ENCODE results near the gene FBXO41.

FBXO41 gene

GRCh38 chr2:73225513-73226360, 58.5 kb downstream of the FBXO41 start:
- H3K27ac ChIP-seq: no peak overlapping the region
- H3K27me3 ChIP-seq: no peaks in the 10 kb centered on the region
- H3K4me3 ChIP-seq (ENCODE audit: low read depth in 1 of 2, low read length in 1 of 2): no peak overlapping the region
- H3K4me1 ChIP-seq (ENCODE audit: control insufficient read depth in 1 of 2, insufficient read depth in 1 of 2, low read depth in 1 of 2, low read length in 1 of 2): no peaks in the 10 kb centered on the region
- no peak for TF ChIP-seq CTCF (IDR thresholded peaks at IDR 0.05)
- no peaks in the 10 kb centered on the region for H3K9me3 ChIP-seq
- H3K36me3 ChIP-seq: peaks cover 21% of the 10 kb centered on the region

- H3K27ac ChIP-seq: no peak overlapping the region
- no peaks in the 10 kb centered on the region for H3K27me3 ChIP-seq
- H3K4me1 ChIP-seq (ENCODE audit: control insufficient read depth in 1 of 2, insufficient read depth in 1 of 2, low read depth in 1 of 2, low read length in 1 of 2): no peaks in the 10 kb centered on the region
- no peak overlapping the region for H3K4me3 ChIP-seq (ENCODE audit: low read depth in 1 of 2, low read length in 1 of 2)
- H3K36me3 ChIP-seq: peaks cover 19% of the 10 kb centered on the region
- no peak for TF ChIP-seq CTCF (IDR thresholded peaks at IDR 0.05)
- H3K9me3 ChIP-seq: no peaks in the 10 kb centered on the region
Observed at GRCh38 chr2:73223821-73224220, 60.5 kb downstream of the FBXO41 start.

GRCh38 chr2:73218298-73218697, 66.0 kb downstream of the FBXO41 start:
- H3K36me3 ChIP-seq: no peaks in the 10 kb centered on the region
- no peaks in the 10 kb centered on the region for H3K9me3 ChIP-seq
- no peak overlapping the region for H3K27ac ChIP-seq
- H3K4me3 ChIP-seq (ENCODE audit: low read depth in 1 of 2, low read length in 1 of 2): no peak overlapping the region
- TF ChIP-seq CTCF (IDR thresholded peaks at IDR 0.05): no peak
- peaks cover 12 to 13% of the 10 kb centered on the region in 2 experiments for H3K4me1 ChIP-seq (ENCODE audit: control insufficient read depth in 1 of 2, insufficient read depth in 1 of 2, low read depth in 1 of 2, low read length in 1 of 2)
- no peaks in the 10 kb centered on the region for H3K27me3 ChIP-seq

GRCh38 chr2:73217826-73218225, 66.5 kb downstream of the FBXO41 start:
- peaks cover 12 to 13% of the 10 kb centered on the region in 2 experiments for H3K4me1 ChIP-seq (ENCODE audit: control insufficient read depth in 1 of 2, insufficient read depth in 1 of 2, low read depth in 1 of 2, low read length in 1 of 2)
- no peaks in the 10 kb centered on the region for H3K9me3 ChIP-seq
- TF ChIP-seq CTCF (IDR thresholded peaks at IDR 0.05): no peak
- H3K27me3 ChIP-seq: no peaks in the 10 kb centered on the region
- H3K27ac ChIP-seq: no peak overlapping the region
- no peak overlapping the region for H3K4me3 ChIP-seq (ENCODE audit: low read depth in 1 of 2, low read length in 1 of 2)
- no peaks in the 10 kb centered on the region for H3K36me3 ChIP-seq

- TF ChIP-seq CTCF (IDR thresholded peaks at IDR 0.05): no peak
- Histone ChIP-seq H3K9me3 (no peaks in the 10 kb centered on the region), H3K4me3 (ENCODE audit: low read depth in 1 of 2, low read length in 1 of 2) (no peak overlapping the region), H3K27me3 (no peaks in the 10 kb centered on the region), H3K36me3 (no peaks in the 10 kb centered on the region), H3K27ac (no peak overlapping the region), H3K4me1 (ENCODE audit: control insufficient read depth in 1 of 2, insufficient read depth in 1 of 2, low read depth in 1 of 2, low read length in 1 of 2) (peaks cover 13 to 16% of the 10 kb centered on the region in 2 experiments)
Observed at GRCh38 chr2:73217160-73217559, 67.1 kb downstream of the FBXO41 start.
